ES-I3 (cell line): ENCODE results near the gene HUS1.
"Not testable (repeated sequence)": the region's sequence is repeated elsewhere in the genome, so short reads cannot be mapped to it uniquely, and the experiment has no call there.

ENCODE experiments used
- H3K36me3 ChIP-seq: 2 replicates; pipeline ENCODE4 v1.6.1; 2013; ENCODE audit warnings: mild to moderate bottlenecking, low read length, control low read depth, moderate library complexity; ENCODE audit not compliant: insufficient read depth
- H3K4me1 ChIP-seq: 2 replicates; pipeline ENCODE4 v1.6.1; 2013; ENCODE audit warnings: mild to moderate bottlenecking, control low read depth, low read length; ENCODE audit not compliant: insufficient read depth
- H3K9ac ChIP-seq: 2 replicates; pipeline ENCODE4 v1.6.1; 2013; ENCODE audit warnings: low read depth, mild to moderate bottlenecking, low read length, moderate library complexity
- H3K9me3 ChIP-seq: 2 replicates; pipeline ENCODE4 v1.6.1; 2013; ENCODE audit warnings: mild to moderate bottlenecking, low read length, moderate library complexity; ENCODE audit not compliant: control insufficient read depth, insufficient read depth

Gene HUS1

DNA sequence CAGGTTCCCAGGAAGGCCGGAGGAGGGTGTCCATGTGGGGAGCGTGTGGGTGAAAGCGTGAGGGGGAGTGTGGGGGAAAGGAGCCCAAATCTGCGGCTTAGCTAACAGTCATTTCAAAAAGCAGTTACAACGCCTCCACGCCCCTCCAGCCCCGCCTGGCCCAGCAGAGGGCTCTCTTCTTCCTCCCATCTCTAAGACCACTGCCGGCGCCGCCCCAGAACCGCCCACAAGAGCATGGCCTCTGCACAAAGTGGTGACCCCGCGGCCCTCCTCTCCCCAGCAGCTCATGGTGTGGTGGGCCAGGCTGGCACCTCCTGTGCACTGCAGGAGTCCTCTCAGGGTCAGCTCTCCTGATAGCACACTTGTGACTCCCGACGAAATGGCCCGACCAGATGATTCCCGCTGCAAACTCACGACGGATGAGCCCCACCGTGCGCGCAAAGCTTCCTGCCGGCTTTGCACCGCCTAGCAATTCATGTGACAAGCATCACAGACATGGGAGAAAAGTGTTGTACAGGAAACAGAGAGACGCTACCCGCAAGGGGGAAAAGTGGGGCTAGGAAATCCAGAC is 12.4 kb upstream of the HUS1 start:
- peak overlapping the region; percentile 55 for H3K9ac ChIP-seq
- no peaks in the 10 kb centered on the region for H3K36me3 ChIP-seq

DNA sequence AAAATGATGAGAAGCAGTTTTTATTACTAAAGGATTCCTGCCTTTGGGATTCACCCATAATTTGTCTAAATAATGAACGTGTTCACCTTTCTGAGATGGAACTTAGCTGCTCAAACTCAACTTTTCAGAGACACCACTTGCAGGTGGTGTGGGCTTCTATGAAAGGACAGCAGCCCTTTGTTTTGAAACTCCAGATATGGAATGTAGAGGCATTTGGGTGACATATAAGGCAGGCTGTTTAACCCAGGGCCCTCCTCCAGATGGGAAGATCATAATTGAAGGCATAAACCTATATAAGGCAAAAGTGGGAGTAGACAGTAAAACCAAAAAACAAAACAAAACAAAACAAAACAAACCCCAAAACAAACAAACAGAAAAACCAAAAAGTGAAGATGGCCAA is 11.9 kb upstream of the HUS1 start:
- no peaks in the 10 kb centered on the region for H3K9me3 ChIP-seq
- H3K9ac ChIP-seq = peak overlapping the region; percentile 55
- H3K4me1 ChIP-seq = peaks cover 17% of the 10 kb centered on the region
- no peaks in the 10 kb centered on the region for H3K36me3 ChIP-seq

More for the DNA sequence above, 12.4 kb upstream of the HUS1 start:
- H3K4me1 ChIP-seq = peaks cover 17% of the 10 kb centered on the region
- no peaks in the 10 kb centered on the region for H3K9me3 ChIP-seq

DNA sequence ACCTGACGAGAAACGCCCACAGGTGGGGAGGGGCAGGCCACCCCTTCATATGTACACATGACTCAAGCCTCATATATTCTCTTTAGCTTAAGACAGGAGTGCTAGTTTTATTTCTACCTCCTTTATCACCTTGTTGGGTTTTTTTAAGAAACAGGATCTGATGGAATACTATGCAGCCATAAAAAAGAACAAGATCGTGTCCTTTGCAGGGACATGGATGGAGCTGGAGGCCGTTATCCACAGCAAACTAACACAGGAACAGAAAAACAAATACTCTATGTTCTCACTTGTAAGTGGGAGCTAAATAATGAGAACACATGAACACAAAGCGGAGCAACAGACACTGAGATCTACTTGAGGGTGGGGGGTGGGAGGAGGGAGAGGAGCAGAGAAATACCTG is 11.2 kb upstream of the HUS1 start:
- Histone ChIP-seq H3K9me3 (no peaks in the 10 kb centered on the region), H3K4me1 (peaks cover 17% of the 10 kb centered on the region), H3K9ac (no peak overlapping the region), H3K36me3 (no peaks in the 10 kb centered on the region)

DNA sequence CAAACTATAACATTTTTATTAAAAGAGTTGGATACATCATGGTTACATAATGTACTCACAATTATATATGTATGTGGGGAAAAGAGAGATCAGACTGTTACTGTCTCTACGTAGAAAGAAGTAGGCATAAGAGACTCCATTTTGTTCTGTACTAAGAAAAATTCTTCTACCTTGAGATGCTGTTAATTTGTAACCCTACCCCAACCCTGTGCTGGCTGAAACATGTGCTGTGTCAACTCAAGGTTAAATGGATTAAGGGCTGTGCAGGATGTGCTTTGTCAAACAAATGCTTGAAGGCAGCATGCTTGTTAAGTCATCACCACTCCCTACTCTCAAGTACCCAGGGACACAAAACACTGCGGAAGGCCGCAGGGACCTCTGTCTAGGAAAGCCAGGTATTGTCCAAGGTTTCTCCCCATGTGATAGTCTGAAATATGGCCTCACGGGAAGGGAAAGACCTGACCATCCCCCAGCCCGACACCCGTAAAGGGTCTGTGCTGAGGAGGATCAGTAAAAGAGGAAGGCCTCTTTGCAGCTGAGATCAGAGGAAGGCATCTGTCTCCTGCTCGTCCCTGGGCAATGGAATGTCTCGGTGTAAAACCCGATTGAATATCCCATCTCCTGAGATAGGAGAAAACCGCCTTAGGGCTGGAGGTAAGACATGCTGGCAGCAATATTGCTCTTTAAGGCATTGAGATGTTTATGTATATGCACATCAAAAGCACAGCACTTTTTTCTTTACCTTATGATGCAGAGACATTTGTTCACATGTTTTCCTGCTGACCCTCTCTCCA is 10.4 kb upstream of the HUS1 start:
- H3K9me3 ChIP-seq, H3K9ac ChIP-seq, H3K36me3 ChIP-seq: not testable (repeated sequence)
- peaks cover 17% of the 10 kb centered on the region for H3K4me1 ChIP-seq

DNA sequence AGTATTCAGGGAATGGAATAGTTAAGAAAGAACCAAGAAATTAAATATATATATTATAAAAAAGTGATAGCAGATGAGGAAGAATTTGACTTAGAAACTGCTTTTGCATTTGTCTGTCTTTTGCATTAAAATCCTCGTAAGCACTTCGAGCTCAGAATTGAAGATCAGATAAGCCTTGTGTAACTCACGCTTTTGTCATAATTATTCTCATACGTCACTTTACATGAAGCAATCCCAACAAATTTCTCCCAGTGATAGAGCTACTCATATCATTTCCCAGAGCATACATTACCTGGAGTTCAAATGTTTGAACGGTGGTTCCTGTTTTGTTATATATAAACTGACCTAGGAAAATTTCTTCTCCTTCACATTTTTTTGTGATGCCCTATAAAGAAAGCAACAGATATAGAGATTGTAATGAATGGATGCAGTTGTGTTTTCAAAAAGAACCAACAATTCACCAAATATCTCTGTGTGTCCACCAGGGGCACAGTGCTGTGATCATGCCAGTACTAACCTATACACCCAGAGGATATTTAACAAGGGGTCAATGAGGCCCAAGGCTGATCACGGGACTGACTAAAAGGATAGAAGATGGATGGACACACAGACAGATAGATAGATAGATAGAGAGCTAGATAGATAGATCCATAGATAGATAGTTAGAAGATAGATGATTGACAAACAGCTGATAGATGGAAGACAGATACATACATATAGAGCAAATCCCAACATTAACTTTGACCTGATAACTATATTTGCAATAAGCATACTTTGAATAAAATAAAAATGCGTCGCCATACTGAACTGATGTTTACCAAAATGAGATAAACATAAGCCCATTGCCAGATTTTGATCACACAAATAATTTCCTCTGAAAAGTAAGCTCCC is 9.3 kb upstream of the HUS1 start:
- peaks cover 4% of the 10 kb centered on the region; the same call in 1 of the 2 replicates for H3K9me3 ChIP-seq
- H3K36me3 ChIP-seq = no peaks in the 10 kb centered on the region
- H3K4me1 ChIP-seq = peaks cover 17% of the 10 kb centered on the region
- H3K9ac ChIP-seq = no peak overlapping the region

DNA sequence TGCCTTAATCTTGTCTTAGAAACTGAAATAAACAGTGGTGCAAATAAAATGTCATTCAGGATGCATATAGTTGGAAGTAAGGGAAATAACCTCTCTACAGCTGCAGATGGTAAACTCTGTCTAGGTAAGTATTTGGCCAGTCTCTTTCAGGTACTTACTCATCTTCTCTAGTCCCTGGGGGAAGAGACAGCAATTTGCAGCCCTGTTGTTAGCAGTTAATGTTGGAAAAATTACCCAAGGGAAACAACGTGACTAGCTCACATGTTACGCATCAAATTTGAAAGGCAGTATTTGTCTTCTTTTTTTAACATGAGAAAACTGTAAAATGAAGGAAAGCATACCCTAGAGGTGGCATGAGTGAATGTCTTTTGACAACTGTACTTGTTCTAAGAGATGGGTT is 3.2 kb upstream of the HUS1 start:
- Histone ChIP-seq H3K9me3 (peaks cover 4% of the 10 kb centered on the region; the same call in 1 of the 2 replicates), H3K4me1 (no peaks in the 10 kb centered on the region), H3K36me3 (peaks cover 7% of the 10 kb centered on the region), H3K9ac (no peak overlapping the region)

DNA sequence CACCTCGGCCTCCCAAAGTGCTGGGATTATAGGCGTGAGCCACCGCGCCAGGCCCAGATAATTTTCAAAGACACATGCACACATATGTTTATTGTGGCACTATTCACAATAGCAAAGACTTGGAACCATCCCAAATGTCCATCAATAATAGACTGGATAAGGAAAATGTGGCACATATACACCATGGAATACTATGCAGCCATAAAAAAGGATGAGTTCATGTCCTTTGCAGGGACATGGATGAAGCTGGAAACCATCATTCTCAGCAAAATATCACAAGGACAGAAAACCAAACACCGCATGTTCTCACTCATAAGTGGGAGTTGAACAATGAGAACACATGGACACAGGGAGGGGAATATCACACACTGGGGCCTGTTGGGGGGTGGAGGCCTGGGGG is 1.2 kb upstream of the HUS1 start:
- H3K9me3 ChIP-seq, H3K4me1 ChIP-seq, H3K9ac ChIP-seq: not testable (repeated sequence)
- peaks cover 23% of the 10 kb centered on the region for H3K36me3 ChIP-seq

DNA sequence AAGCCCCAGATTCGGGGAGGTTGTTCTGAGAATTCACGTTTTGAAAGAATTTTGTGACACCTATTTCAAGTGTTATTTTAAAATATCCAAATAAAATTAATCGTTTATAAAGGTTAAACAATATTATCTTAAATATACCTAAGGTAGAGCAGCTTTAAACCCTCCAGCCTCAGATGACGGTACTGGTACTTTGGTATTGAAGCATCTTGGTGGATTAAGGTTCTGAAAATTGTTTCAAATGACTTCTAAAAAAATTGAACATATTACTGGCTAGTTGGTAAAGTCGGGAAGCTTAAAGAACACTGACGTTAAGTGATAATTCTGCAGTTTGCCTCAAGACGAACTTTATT is 392 bp upstream of the HUS1 start:
- peak overlapping the region; percentile 43; the same call in 1 of the 2 replicates for H3K9ac ChIP-seq
- H3K4me1 ChIP-seq = no peaks in the 10 kb centered on the region
- H3K9me3 ChIP-seq = no peaks in the 10 kb centered on the region
- H3K36me3 ChIP-seq = peaks cover 23% of the 10 kb centered on the region

DNA sequence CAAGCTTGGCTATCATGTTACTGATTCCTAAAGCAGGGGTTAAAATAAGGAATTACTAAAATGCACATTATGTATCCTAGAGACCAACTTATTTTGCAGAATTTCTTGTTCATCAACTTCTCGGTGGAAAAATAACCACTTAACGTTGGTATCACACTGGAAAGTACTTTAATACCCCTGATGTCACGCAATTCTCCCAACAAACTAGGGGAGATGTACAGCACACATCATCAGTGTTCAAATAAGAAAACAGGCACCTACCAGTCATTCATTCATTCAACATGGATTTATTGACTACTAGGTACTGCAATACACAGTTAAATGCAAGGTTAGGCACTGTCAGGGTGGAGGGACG is 648 bp downstream of the HUS1 start:
- Histone ChIP-seq H3K9me3 (no peaks in the 10 kb centered on the region), H3K4me1 (no peaks in the 10 kb centered on the region), H3K9ac (peak overlapping the region; percentile 67), H3K36me3 (peaks cover 34% of the 10 kb centered on the region)

DNA sequence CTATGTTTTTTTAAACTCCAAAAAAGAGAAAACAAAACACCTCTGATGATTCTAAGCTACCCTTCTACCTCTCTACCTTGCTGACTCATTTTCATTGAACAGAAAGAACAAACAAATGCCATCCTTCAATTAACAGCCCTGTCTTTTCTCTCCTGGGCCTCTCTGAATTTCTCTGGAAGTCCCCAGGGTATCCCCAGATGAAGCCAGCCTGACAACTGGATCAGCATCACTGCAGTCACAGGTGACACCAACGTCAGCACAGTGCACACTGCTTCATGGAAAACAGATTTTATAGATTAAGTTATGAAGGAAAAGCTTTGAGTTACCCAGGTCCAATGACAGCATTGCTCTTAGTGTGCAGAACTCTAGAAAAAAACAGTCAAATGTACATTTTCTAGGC is 5.7 kb downstream of the HUS1 start:
- Histone ChIP-seq H3K4me1 (no peaks in the 10 kb centered on the region), H3K36me3 (peaks cover 41% of the 10 kb centered on the region), H3K9ac (no peak overlapping the region), H3K9me3 (no peaks in the 10 kb centered on the region)

DNA sequence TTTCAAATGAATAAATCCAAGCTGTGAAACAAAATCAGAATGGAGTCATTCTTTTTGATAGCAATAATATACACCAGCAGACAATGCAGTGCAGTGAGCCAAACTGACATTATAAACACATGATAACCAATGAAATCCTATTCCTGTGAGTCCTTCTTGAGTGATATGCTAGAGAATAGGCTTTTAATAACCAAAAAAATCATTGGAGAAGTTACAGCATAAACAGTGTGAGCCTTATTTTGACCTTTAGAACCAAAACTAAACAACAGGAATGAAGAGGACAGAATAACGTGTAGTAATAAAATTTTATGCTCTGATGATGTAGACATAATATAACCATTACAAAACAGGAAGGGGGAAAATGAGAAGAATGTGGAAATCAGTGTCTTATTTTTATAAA is 8.7 kb downstream of the HUS1 start:
- H3K9me3 ChIP-seq = no peaks in the 10 kb centered on the region
- H3K4me1 ChIP-seq = no peaks in the 10 kb centered on the region
- H3K36me3 ChIP-seq = peaks cover 41% of the 10 kb centered on the region
- H3K9ac ChIP-seq = no peak overlapping the region

DNA sequence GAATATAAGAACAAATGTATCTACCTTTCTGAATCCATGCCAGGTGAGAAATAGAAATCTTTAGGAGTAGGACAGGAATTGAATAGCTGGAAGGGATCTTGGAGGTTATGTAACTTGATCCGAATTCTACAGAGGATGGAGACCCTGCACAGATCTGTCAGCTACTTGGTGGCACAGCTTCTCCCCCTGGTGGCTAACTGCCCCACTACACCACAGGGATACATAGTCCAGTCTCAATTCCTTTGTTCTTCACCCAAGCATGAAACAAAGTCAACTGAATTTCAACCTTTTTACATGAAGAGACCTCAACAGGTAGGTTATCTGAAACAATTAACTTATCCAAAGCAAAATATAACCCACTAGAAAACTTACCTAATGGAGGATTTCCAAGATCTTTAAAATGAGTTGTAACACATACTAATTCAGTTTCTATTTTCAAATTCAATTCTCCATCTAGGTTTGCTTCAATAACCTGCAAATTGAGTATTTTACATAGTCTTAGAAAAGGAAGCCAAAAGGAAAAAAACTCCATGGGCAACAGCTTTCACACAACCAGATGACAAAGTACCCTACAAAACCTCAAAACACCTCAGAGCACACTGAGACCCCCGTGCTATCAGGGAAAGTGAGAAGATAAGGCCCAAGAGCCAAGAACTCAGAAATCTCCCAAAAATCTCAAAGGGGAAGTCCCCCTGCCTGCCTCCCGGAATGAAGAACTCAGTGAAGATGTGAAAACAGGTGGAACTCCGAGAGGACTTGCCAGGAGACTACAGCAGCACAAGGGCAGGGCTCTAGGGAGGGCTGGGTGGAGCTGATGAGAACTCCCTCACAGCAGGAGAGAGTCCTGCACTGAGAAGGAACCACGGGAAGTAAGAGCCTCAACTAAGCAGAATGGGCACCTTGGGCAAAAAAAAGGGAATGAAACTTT is 10.3 kb downstream of the HUS1 start:
- H3K4me1 ChIP-seq = no peaks in the 10 kb centered on the region
- no peaks in the 10 kb centered on the region for H3K9me3 ChIP-seq
- H3K9ac ChIP-seq = no peak overlapping the region
- H3K36me3 ChIP-seq = peaks cover 43% of the 10 kb centered on the region

DNA sequence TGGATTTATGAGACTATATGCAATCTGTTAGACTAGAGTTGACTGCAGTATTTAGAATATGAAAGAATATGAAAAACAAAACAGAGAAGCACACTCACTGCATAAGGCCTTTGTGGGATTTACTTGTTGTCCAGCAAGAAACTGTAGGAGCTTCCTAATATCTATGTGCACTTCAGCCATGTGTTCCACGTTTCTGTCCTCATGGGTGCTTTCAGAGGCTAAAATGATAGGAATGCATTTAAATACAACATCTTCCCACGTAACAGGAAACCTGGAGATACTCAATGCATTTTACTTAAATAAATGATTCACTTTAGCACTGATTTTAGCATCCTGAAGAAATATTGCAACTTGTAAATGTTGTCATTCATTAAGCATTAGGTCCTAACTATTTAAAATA is 11.7 kb downstream of the HUS1 start:
- H3K4me1 ChIP-seq = no peaks in the 10 kb centered on the region
- H3K36me3 ChIP-seq = peaks cover 43% of the 10 kb centered on the region
- H3K9me3 ChIP-seq = no peaks in the 10 kb centered on the region
- H3K9ac ChIP-seq = no peak overlapping the region

DNA sequence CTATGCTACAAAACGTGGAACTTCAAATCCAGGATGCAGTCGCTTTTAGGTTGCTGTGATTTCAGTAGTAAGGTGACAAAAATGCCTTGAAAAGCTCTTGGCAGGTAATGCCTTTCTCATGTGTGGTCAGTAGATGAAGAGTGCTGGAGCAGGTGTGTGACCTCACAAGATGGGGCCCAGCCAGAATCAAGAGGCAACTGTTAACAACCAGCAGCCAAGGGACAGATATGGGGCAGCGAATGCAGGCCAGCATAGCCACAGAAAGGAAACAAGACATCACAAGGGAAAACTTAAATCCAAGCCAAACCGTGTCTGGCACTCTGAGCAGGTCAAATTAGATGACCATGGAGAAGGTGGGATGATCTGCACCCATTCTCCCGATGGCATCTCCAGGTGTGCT is 12.3 kb downstream of the HUS1 start:
- Histone ChIP-seq H3K9ac (no peak overlapping the region), H3K36me3 (peaks cover 45% of the 10 kb centered on the region), H3K9me3 (no peaks in the 10 kb centered on the region; the same call in 1 of the 2 replicates), H3K4me1 (no peaks in the 10 kb centered on the region)
